Urothelium cell line (cell line): ENCODE data around the gene ADAMTS13.
"Not testable (repeated sequence)": the region's sequence is repeated elsewhere in the genome, so short reads cannot be mapped to it uniquely, and the experiment has no call there.

Source experiments
- DNase-seq: peaks from one replicate; pipeline ENCODE4 v3.0.0; 2011; ENCODE audit warnings: low spot score, mixed read lengths
- FAIRE-seq: peaks from 2 replicates; lab custom pipeline; 2011; peaks lifted over from hg19 to GRCh38; lab: Jason Lieb, UNC

The ADAMTS13 gene

GRCh38 chr9:133421615-133422542 lies at the start of gene ADAMTS13:
Gene ADAMTS13, plus strand, starts transcription at chr9:133422367. Its CDS starts 77 bp downstream, at chr9:133422444.
- FAIRE-seq (no peak), DNase-seq (no peak)

- no peak for FAIRE-seq
- no peak for DNase-seq
Observed at GRCh38 chr9:133374612-133375115, 47.5 kb upstream of the ADAMTS13 start.

GRCh38 chr9:133375116-133375723 lies 46.9 kb upstream of the ADAMTS13 start:
- FAIRE-seq (no peak), DNase-seq (peak; percentile 44)

- DNase-seq (peak; percentile 99), FAIRE-seq (no peak)
Observed at GRCh38 chr9:133375724-133376654, 46.2 kb upstream of the ADAMTS13 start, which contains the start of the genes STKLD1 and SURF4. Gene STKLD1, plus strand, starts transcription at chr9:133376366. Its CDS starts 108 bp downstream, at chr9:133376474. Gene SURF4, minus strand, starts transcription at chr9:133376060. Its CDS starts 91 bp downstream, at chr9:133375969.

- DNase-seq, FAIRE-seq: not testable (repeated sequence)
Observed at GRCh38 chr9:133377280-133377679, 44.9 kb upstream of the ADAMTS13 start.

- FAIRE-seq: no peak
- DNase-seq: no peak
Observed at GRCh38 chr9:133377721-133378216, 44.4 kb upstream of the ADAMTS13 start.

GRCh38 chr9:133378408-133378962 lies 43.7 kb upstream of the ADAMTS13 start:
- DNase-seq: no peak
- FAIRE-seq: no peak

- no peak for DNase-seq
- no peak for FAIRE-seq
Observed at GRCh38 chr9:133379153-133380086, 42.7 kb upstream of the ADAMTS13 start.

GRCh38 chr9:133380734-133381133 lies 41.4 kb upstream of the ADAMTS13 start:
- DNase-seq (no peak), FAIRE-seq (no peak)

GRCh38 chr9:133382507-133383141 lies 39.5 kb upstream of the ADAMTS13 start:
- DNase-seq: no peak
- FAIRE-seq: no peak

- DNase-seq: no peak
- FAIRE-seq: no peak
Observed at GRCh38 chr9:133383438-133383837, 38.7 kb upstream of the ADAMTS13 start.

GRCh38 chr9:133384736-133385321 lies 37.3 kb upstream of the ADAMTS13 start:
- FAIRE-seq (no peak), DNase-seq (no peak)

- DNase-seq (no peak), FAIRE-seq (no peak)
Observed at GRCh38 chr9:133385452-133385851, 36.7 kb upstream of the ADAMTS13 start.

- FAIRE-seq (no peak), DNase-seq (no peak)
Observed at GRCh38 chr9:133386338-133386737, 35.8 kb upstream of the ADAMTS13 start.

- no peak for FAIRE-seq
Observed at GRCh38 chr9:133387680-133388079, 34.5 kb upstream of the ADAMTS13 start.

GRCh38 chr9:133389025-133389557 lies 33.1 kb upstream of the ADAMTS13 start:
- FAIRE-seq: no peak
- no peak for DNase-seq

More at GRCh38 chr9:133387680-133388079, 34.5 kb upstream of the ADAMTS13 start:
- DNase-seq: no peak

- FAIRE-seq: no peak
- no peak for DNase-seq
Observed at GRCh38 chr9:133389562-133389961, 32.6 kb upstream of the ADAMTS13 start.

GRCh38 chr9:133390713-133391112 lies 31.5 kb upstream of the ADAMTS13 start:
- FAIRE-seq (no peak), DNase-seq (no peak)
